ENCODE data around the gene EOGT.

Gene EOGT

GRCh38 chr3:68945225-68945624 lies 68.3 kb downstream of the EOGT start:
- no peak overlapping the region for H4K8ac ChIP-seq (ENCODE audit: low read depth, low read length)
- no peaks in the 10 kb centered on the region for H3K27me3 ChIP-seq (ENCODE audit: control insufficient read depth in 3 of 3, insufficient read depth in 3 of 3, low read depth in 1 of 3, low read length in 3 of 3)
- WGBS, 2 donors (ENCODE audit: extremely low coverage in 2 of 2, insufficient read length in 2 of 2, insufficient replicate concordance in 1 of 2) = no CpG with 5 or more reads among the region's 1 CpG
- H2BK15ac ChIP-seq (ENCODE audit: low read length) = no peak overlapping the region
- no peaks in the 10 kb centered on the region for H3K79me1 ChIP-seq (ENCODE audit: low read depth, low read length)
- H3K4ac ChIP-seq (ENCODE audit: low read length) = no peak overlapping the region
- peaks cover 3 to 11% of the 10 kb centered on the region in 2 donors for H3K4me1 ChIP-seq (ENCODE audit: control insufficient read depth in 2 of 2, insufficient read depth in 1 of 2, low read depth in 1 of 2, low read length in 2 of 2)
- H3K36me3 ChIP-seq (replicated peaks in 1 of 2; ENCODE audit: control insufficient read depth in 2 of 2, insufficient read depth in 2 of 2, low read length in 2 of 2) = no peaks in the 10 kb centered on the region
- H3K4me3 ChIP-seq (ENCODE audit: low read length in 2 of 2) = no peak overlapping the region
- H3K9me3 ChIP-seq (replicated peaks in 1 of 2; ENCODE audit: control insufficient read depth in 2 of 2, insufficient read depth in 1 of 2, low read depth in 1 of 2, low read length in 2 of 2) = no peaks in the 10 kb centered on the region
- H2AFZ ChIP-seq (ENCODE audit: low read length) = no peak overlapping the region
- H3K14ac ChIP-seq (ENCODE audit: low read length) = no peak overlapping the region
- H2BK5ac ChIP-seq (ENCODE audit: low read length) = no peak overlapping the region
- no peak overlapping the region for H3K4me2 ChIP-seq (ENCODE audit: insufficient read depth, low read length, poor library complexity, severe bottlenecking)
- H2BK120ac ChIP-seq (ENCODE audit: low read depth, low read length) = no peak overlapping the region
- no peak overlapping the region for H2BK12ac ChIP-seq (ENCODE audit: low read length)
- H3K23ac ChIP-seq (ENCODE audit: low read depth, low read length, poor library complexity) = no peak overlapping the region
- H3K9ac ChIP-seq (ENCODE audit: low read depth, low read length, poor library complexity) = no peak overlapping the region
- no peak overlapping the region for H3K27ac ChIP-seq (replicated peaks; ENCODE audit: low read length)
- H2AK5ac ChIP-seq (ENCODE audit: low read depth, low read length) = no peak overlapping the region
- DNase-seq (ENCODE audit: low spot score) = no peak
- H4K91ac ChIP-seq (ENCODE audit: low read depth, low read length, poor library complexity) = no peak overlapping the region
- H3K18ac ChIP-seq (ENCODE audit: low read length) = no peak overlapping the region

GRCh38 chr3:68943753-68944500 lies 69.6 kb downstream of the EOGT start:
- Histone ChIP-seq H2BK5ac (ENCODE audit: low read length) (no peak overlapping the region), H3K36me3 (replicated peaks in 1 of 2; ENCODE audit: control insufficient read depth in 2 of 2, insufficient read depth in 2 of 2, low read length in 2 of 2) (no peaks in the 10 kb centered on the region), H3K27ac (replicated peaks; ENCODE audit: low read length) (no peak overlapping the region), H3K79me1 (ENCODE audit: low read depth, low read length) (no peaks in the 10 kb centered on the region), H3K9ac (ENCODE audit: low read depth, low read length, poor library complexity) (no peak overlapping the region), H3K18ac (ENCODE audit: low read length) (no peak overlapping the region), H3K9me3 (replicated peaks in 1 of 2; ENCODE audit: control insufficient read depth in 2 of 2, insufficient read depth in 1 of 2, low read depth in 1 of 2, low read length in 2 of 2) (no peaks in the 10 kb centered on the region), H2AFZ (ENCODE audit: low read length) (peak overlapping the region; percentile 18), H4K8ac (ENCODE audit: low read depth, low read length) (no peak overlapping the region), H2BK15ac (ENCODE audit: low read length) (no peak overlapping the region), H3K27me3 (ENCODE audit: control insufficient read depth in 3 of 3, insufficient read depth in 3 of 3, low read depth in 1 of 3, low read length in 3 of 3) (no peaks in the 10 kb centered on the region), H2AK5ac (ENCODE audit: low read depth, low read length) (no peak overlapping the region), H3K14ac (ENCODE audit: low read length) (no peak overlapping the region), H3K4me3 (ENCODE audit: low read length in 2 of 2) (no peak overlapping the region), H3K23ac (ENCODE audit: low read depth, low read length, poor library complexity) (no peak overlapping the region), H3K4me1 (ENCODE audit: control insufficient read depth in 2 of 2, insufficient read depth in 1 of 2, low read depth in 1 of 2, low read length in 2 of 2) (peaks cover 3 to 11% of the 10 kb centered on the region in 2 donors), H4K91ac (ENCODE audit: low read depth, low read length, poor library complexity) (no peak overlapping the region), H2BK120ac (ENCODE audit: low read depth, low read length) (no peak overlapping the region), H2BK12ac (ENCODE audit: low read length) (no peak overlapping the region), H3K4me2 (ENCODE audit: insufficient read depth, low read length, poor library complexity, severe bottlenecking) (no peak overlapping the region), H3K4ac (ENCODE audit: low read length) (no peak overlapping the region)
- no CpG with 5 or more reads among the region's 1 CpG for WGBS, 2 donors (ENCODE audit: extremely low coverage in 2 of 2, insufficient read length in 2 of 2, insufficient replicate concordance in 1 of 2)
- no peak for DNase-seq (ENCODE audit: low spot score)

- Histone ChIP-seq H3K27ac (replicated peaks; ENCODE audit: low read length) (no peak overlapping the region), H3K4me3 (ENCODE audit: low read length in 2 of 2) (no peak overlapping the region), H2AK5ac (ENCODE audit: low read depth, low read length) (no peak overlapping the region), H3K9ac (ENCODE audit: low read depth, low read length, poor library complexity) (no peak overlapping the region), H3K23ac (ENCODE audit: low read depth, low read length, poor library complexity) (no peak overlapping the region), H2BK12ac (ENCODE audit: low read length) (no peak overlapping the region), H3K79me1 (ENCODE audit: low read depth, low read length) (no peaks in the 10 kb centered on the region), H3K4ac (ENCODE audit: low read length) (no peak overlapping the region), H3K14ac (ENCODE audit: low read length) (no peak overlapping the region), H3K4me1 (ENCODE audit: control insufficient read depth in 2 of 2, insufficient read depth in 1 of 2, low read depth in 1 of 2, low read length in 2 of 2) (peaks cover 3 to 11% of the 10 kb centered on the region in 2 donors), H4K91ac (ENCODE audit: low read depth, low read length, poor library complexity) (no peak overlapping the region), H3K18ac (ENCODE audit: low read length) (no peak overlapping the region), H4K8ac (ENCODE audit: low read depth, low read length) (no peak overlapping the region), H3K4me2 (ENCODE audit: insufficient read depth, low read length, poor library complexity, severe bottlenecking) (no peak overlapping the region), H3K9me3 (replicated peaks in 1 of 2; ENCODE audit: control insufficient read depth in 2 of 2, insufficient read depth in 1 of 2, low read depth in 1 of 2, low read length in 2 of 2) (no peaks in the 10 kb centered on the region), H3K27me3 (ENCODE audit: control insufficient read depth in 3 of 3, insufficient read depth in 3 of 3, low read depth in 1 of 3, low read length in 3 of 3) (peaks cover 0 to 4% (median 0%) of the 10 kb centered on the region in 3 experiments), H2AFZ (ENCODE audit: low read length) (no peak overlapping the region), H3K36me3 (replicated peaks in 1 of 2; ENCODE audit: control insufficient read depth in 2 of 2, insufficient read depth in 2 of 2, low read length in 2 of 2) (no peaks in the 10 kb centered on the region), H2BK5ac (ENCODE audit: low read length) (no peak overlapping the region), H2BK120ac (ENCODE audit: low read depth, low read length) (no peak overlapping the region), H2BK15ac (ENCODE audit: low read length) (no peak overlapping the region)
- WGBS, 2 donors (ENCODE audit: extremely low coverage in 2 of 2, insufficient read length in 2 of 2, insufficient replicate concordance in 1 of 2) = no CpG with 5 or more reads among the region's 6 CpGs
- no peak for DNase-seq (ENCODE audit: low spot score)
Observed at GRCh38 chr3:68941055-68941454, 72.4 kb downstream of the EOGT start.

- H2BK15ac ChIP-seq (ENCODE audit: low read length) = no peak overlapping the region
- no peaks in the 10 kb centered on the region for H3K79me1 ChIP-seq (ENCODE audit: low read depth, low read length)
- no peak overlapping the region for H3K9ac ChIP-seq (ENCODE audit: low read depth, low read length, poor library complexity)
- H3K4me1 ChIP-seq (ENCODE audit: control insufficient read depth in 2 of 2, insufficient read depth in 1 of 2, low read depth in 1 of 2, low read length in 2 of 2) = peaks cover 0 to 2% of the 10 kb centered on the region in 2 donors
- H3K4me3 ChIP-seq (ENCODE audit: low read length in 2 of 2) = no peak overlapping the region
- no peak overlapping the region for H2BK5ac ChIP-seq (ENCODE audit: low read length)
- no CpG with 5 or more reads among the region's 6 CpGs for WGBS, 2 donors (ENCODE audit: extremely low coverage in 2 of 2, insufficient read length in 2 of 2, insufficient replicate concordance in 1 of 2)
- no peak overlapping the region for H3K27ac ChIP-seq (replicated peaks; ENCODE audit: low read length)
- H3K27me3 ChIP-seq (ENCODE audit: control insufficient read depth in 3 of 3, insufficient read depth in 3 of 3, low read depth in 1 of 3, low read length in 3 of 3) = peaks cover 3 to 31% (median 8%) of the 10 kb centered on the region in 3 experiments
- no peak overlapping the region for H2AK5ac ChIP-seq (ENCODE audit: low read depth, low read length)
- no peak overlapping the region for H2BK12ac ChIP-seq (ENCODE audit: low read length)
- H4K8ac ChIP-seq (ENCODE audit: low read depth, low read length) = no peak overlapping the region
- no peak overlapping the region for H3K18ac ChIP-seq (ENCODE audit: low read length)
- no peak for DNase-seq (ENCODE audit: low spot score)
- no peaks in the 10 kb centered on the region for H3K9me3 ChIP-seq (replicated peaks in 1 of 2; ENCODE audit: control insufficient read depth in 2 of 2, insufficient read depth in 1 of 2, low read depth in 1 of 2, low read length in 2 of 2)
- peak overlapping the region; percentile 12 for H2AFZ ChIP-seq (ENCODE audit: low read length)
- no peak overlapping the region for H3K14ac ChIP-seq (ENCODE audit: low read length)
- H3K4ac ChIP-seq (ENCODE audit: low read length) = no peak overlapping the region
- no peak overlapping the region for H4K91ac ChIP-seq (ENCODE audit: low read depth, low read length, poor library complexity)
- no peak overlapping the region for H3K4me2 ChIP-seq (ENCODE audit: insufficient read depth, low read length, poor library complexity, severe bottlenecking)
- no peak overlapping the region for H2BK120ac ChIP-seq (ENCODE audit: low read depth, low read length)
- H3K36me3 ChIP-seq (replicated peaks in 1 of 2; ENCODE audit: control insufficient read depth in 2 of 2, insufficient read depth in 2 of 2, low read length in 2 of 2) = no peaks in the 10 kb centered on the region
- no peak overlapping the region for H3K23ac ChIP-seq (ENCODE audit: low read depth, low read length, poor library complexity)
Observed at GRCh38 chr3:68936856-68937255, 76.6 kb downstream of the EOGT start.
